Colonic mucosa (tissue), 4 donors: Measurements from ENCODE around the gene MAP2K5. TPM values are rescaled to one million over a fixed set of nuclear protein-coding genes. Genes with fewer than 3 reads are reported as not detected.

Experiments
- DNase-seq: peaks from one replicate; pipeline ENCODE4 v3.0.0-alpha.2; 2020
- H3K27ac ChIP-seq: fragments of 200-600 bp; one replicate; pipeline ENCODE4 v1.8.0; 2021
- H3K27me3 ChIP-seq: fragments of 200-600 bp; one replicate; pipeline ENCODE4 v1.8.0; 2021
- H3K36me3 ChIP-seq: fragments of 200-600 bp; one replicate; pipeline ENCODE4 v1.8.0; 2021
- H3K4me1 ChIP-seq: fragments of 200-600 bp; one replicate; pipeline ENCODE4 v1.8.0; 2021; ENCODE audit warnings: mild to moderate bottlenecking
- H3K4me3 ChIP-seq: fragments of 200-600 bp; one replicate; pipeline ENCODE4 v1.8.0; 2021
- H3K9ac ChIP-seq, 2 donors: one replicate each; pipeline ENCODE4 v1.7.0; 2013; ENCODE audit warnings: control low read depth in 2 of 2, low read depth in 2 of 2, low read length in 2 of 2
- H3K9me3 ChIP-seq: fragments of 200-600 bp; one replicate; pipeline ENCODE4 v1.8.0; 2021
- intact Hi-C: fragments of 100-400 bp; cut with DNase I; formaldehyde crosslinking; loops from one replicate; pipeline ENCODE4 v1.14.1; 2022
- total RNA-seq, 2 donors: library from RNA; stranded (reverse); fragmentation: NEBNext Ultra II Directional in 1 of 2; extraction: Animal tissue kit (Norgen Biotek cat#: 25700) in 1 of 2; gene quantifications; one replicate each; pipeline ENCODE4 v1.2.1, GENCODE V29; 2021
- TF ChIP-seq, protein P1 (sequence below): fragments of 200-600 bp; IDR thresholded peaks from one replicate; pipeline ENCODE4 v1.8.0; 2022; ENCODE audit warnings: antibody characterized with exemption, mild to moderate bottlenecking
- donor health status: healthy.
- donor health status: DM: no; HTN: no; CAD: no.
- donor health status: DM: no; HTN: no; CAD: no.

MAP2K5 gene
- total RNA-seq, 2 donors from 2014 or later, result 19.1 to 20.2 TPM

DNA sequence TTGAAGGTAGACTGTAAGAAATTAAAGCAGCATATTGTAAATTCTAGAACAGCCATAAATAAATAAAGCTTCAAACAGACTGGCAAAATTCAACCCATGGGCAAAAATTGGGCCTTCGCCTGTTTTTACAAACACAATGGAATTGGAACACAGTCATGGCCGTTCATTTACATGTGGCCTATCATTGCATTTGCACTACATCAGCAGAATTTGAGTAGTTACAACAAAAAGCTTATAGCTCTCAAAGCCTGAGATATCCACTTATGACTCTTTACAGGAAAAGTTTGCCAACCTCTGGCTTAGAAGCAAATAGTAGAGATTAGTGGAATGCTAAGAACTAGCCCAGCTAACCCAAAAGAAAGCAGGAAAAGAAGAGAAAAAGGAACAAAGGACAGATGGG, 143.2 kb downstream of the MAP2K5 start:
- Histone ChIP-seq H3K9me3 (no peaks in the 10 kb centered on the region), H3K4me1 (no peaks in the 10 kb centered on the region), H3K27me3 (no peaks in the 10 kb centered on the region), H3K4me3 (no peak overlapping the region), H3K27ac (no peak overlapping the region), H3K36me3 (no peaks in the 10 kb centered on the region), H3K9ac (no peak overlapping the region)
- TF ChIP-seq, protein P1, sequence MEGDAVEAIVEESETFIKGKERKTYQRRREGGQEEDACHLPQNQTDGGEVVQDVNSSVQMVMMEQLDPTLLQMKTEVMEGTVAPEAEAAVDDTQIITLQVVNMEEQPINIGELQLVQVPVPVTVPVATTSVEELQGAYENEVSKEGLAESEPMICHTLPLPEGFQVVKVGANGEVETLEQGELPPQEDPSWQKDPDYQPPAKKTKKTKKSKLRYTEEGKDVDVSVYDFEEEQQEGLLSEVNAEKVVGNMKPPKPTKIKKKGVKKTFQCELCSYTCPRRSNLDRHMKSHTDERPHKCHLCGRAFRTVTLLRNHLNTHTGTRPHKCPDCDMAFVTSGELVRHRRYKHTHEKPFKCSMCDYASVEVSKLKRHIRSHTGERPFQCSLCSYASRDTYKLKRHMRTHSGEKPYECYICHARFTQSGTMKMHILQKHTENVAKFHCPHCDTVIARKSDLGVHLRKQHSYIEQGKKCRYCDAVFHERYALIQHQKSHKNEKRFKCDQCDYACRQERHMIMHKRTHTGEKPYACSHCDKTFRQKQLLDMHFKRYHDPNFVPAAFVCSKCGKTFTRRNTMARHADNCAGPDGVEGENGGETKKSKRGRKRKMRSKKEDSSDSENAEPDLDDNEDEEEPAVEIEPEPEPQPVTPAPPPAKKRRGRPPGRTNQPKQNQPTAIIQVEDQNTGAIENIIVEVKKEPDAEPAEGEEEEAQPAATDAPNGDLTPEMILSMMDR, result no peak
- intact Hi-C loops, result no loop called here
- no peak for DNase-seq

DNA sequence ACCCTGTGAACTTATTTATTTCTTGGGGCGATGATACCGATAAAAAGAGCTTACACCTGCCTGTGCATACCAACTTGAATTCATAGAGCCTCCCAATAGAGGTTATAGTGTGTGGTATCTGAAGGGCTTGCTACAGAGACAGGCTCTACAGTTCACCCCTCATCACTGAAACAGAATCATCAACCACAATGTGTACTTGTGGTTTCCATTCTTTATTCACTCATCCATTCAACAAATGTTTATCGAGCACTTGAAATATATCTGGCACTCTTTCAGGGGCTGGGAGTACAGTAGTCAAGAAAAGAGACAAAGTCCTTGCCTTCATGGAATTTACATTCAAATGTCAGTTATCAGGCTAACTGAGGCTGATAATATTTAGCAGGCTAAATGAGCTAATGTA, 148.4 kb downstream of the MAP2K5 start:
- intact Hi-C loops, result no loop called here
- no peaks in the 10 kb centered on the region for H3K9me3 ChIP-seq
- TF ChIP-seq, protein P1, result no peak

DNA sequence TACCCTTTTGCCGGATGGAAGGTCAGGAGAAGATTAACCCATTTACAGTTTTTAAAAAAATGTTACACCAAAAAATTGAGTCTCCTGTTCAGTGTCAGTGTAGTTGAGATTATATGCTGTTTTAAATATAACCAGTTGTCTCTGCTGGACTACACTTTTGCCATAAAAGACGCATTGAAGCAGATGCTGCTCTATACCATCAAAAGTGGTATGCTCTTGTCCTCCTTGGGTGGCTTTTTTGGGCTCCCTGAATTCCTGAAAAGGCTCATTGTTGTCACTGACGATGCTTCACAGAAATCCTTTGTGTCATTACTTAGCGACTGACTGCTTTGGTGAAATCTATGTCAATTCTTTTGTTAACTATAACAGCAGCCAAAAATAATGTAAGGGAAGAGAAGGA, 148.9 kb downstream of the MAP2K5 start:
- no peak overlapping the region for H3K27ac ChIP-seq
- H3K4me3 ChIP-seq, result no peak overlapping the region
- no peak overlapping the region for H3K9ac ChIP-seq
- H3K36me3 ChIP-seq, result no peaks in the 10 kb centered on the region
- H3K9me3 ChIP-seq, result no peaks in the 10 kb centered on the region
- DNase-seq, result no peak
- intact Hi-C loops, result no loop called here
- TF ChIP-seq, protein P1, result no peak
- H3K27me3 ChIP-seq, result no peaks in the 10 kb centered on the region
- H3K4me1 ChIP-seq, result no peaks in the 10 kb centered on the region

More for the DNA sequence above, 148.4 kb downstream of the MAP2K5 start:
- no peaks in the 10 kb centered on the region for H3K4me1 ChIP-seq
- no peak for DNase-seq
- no peaks in the 10 kb centered on the region for H3K36me3 ChIP-seq
- no peak overlapping the region for H3K4me3 ChIP-seq
- no peak overlapping the region for H3K9ac ChIP-seq
- H3K27me3 ChIP-seq, result no peaks in the 10 kb centered on the region
- no peak overlapping the region for H3K27ac ChIP-seq

DNA sequence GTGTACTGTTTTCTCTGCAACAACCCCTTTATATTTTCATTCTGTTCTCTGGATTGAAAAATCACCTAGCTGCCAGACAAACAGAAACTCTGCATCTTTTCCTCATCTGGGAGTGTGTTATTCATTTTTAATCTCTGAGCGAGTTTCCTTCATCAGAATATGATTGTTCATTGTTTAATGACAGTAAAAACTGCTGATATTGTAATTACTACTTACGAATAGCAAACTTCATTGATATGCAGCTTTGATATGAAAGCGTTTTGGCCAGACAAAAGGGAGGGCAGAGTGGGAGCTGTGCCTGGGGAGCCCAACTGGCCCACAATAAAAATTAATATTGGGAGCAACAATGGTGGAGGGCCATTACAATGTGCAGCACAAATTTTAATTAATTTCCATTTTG, 150.1 kb downstream of the MAP2K5 start:
- Histone ChIP-seq H3K4me3 (no peak overlapping the region), H3K27me3 (no peaks in the 10 kb centered on the region), H3K9me3 (no peaks in the 10 kb centered on the region), H3K36me3 (no peaks in the 10 kb centered on the region), H3K9ac (no peak overlapping the region), H3K27ac (no peak overlapping the region), H3K4me1 (no peaks in the 10 kb centered on the region)
- intact Hi-C loops, result no loop called here
- TF ChIP-seq, protein P1, result no peak
- no peak for DNase-seq

DNA sequence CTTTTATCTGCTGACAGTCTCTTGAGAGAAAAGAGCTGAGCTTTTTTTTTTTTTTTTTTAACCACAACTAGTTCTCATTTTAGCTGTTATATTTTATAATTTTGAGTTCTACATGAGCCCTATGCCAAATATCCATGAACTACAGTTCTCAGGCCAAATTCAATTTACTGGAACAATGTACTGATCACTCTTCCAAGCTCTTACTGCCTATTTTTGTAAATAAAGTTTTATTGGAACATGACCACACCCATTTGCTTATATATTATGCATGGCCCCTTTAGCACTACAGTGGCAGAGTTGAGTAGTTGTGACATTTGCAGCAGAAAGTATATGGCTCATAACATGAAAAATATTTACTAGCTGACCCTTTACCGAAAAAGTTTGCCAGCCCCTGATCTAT, 153.6 kb downstream of the MAP2K5 start:
- no peaks in the 10 kb centered on the region for H3K36me3 ChIP-seq
- TF ChIP-seq, protein P1, result no peak
- H3K27me3 ChIP-seq, result no peaks in the 10 kb centered on the region
- H3K9me3 ChIP-seq, result no peaks in the 10 kb centered on the region
- no peak overlapping the region for H3K9ac ChIP-seq
- no peak for DNase-seq
- no peak overlapping the region for H3K27ac ChIP-seq
- no peaks in the 10 kb centered on the region for H3K4me1 ChIP-seq
- no peak overlapping the region for H3K4me3 ChIP-seq
- intact Hi-C loops, result no loop called here

DNA sequence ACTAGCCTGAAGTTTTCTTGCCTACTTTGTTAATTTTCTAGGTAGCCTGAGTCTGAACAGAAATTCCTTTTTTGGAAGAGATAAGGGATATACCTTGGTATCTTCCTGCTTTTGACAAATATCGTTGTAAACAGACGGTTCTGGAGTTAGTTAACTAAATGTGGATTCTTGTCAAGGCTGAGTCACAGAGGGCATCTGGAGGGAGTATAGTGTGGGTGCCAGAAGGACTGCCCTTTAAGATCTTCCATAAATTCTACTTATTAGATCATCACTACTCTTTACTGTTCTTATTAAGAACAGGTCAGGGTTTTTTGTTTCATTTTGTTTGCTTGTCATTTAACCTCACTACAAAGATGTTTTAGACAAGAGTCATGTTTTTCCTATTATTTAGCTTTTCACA, 157.5 kb downstream of the MAP2K5 start:
- Histone ChIP-seq H3K9ac (no peak overlapping the region), H3K4me3 (no peak overlapping the region), H3K27me3 (no peaks in the 10 kb centered on the region), H3K4me1 (no peaks in the 10 kb centered on the region), H3K9me3 (no peaks in the 10 kb centered on the region), H3K36me3 (no peaks in the 10 kb centered on the region), H3K27ac (no peak overlapping the region)
- DNase-seq, result no peak
- TF ChIP-seq, protein P1, result no peak
- intact Hi-C loops, result no loop called here
